HepG2 (cell line): ENCODE data around the gene NSFL1C. TPM values are rescaled to one million over a fixed set of nuclear protein-coding genes. Genes with fewer than 3 reads are reported as not detected.

Experiments used
- CREB1 ChIP-seq, 2 experiments: fragments of 450-650 bp in 1 of 2; IDR thresholded peaks; 2 replicates each; pipeline ENCODE4 v1.6.1; 2016 to 2017; ENCODE audit warnings: control low read depth in 1 of 2, mild to moderate bottlenecking in 1 of 2, missing compliant biosample characterization in 1 of 2, missing genetic modification characterization in 1 of 2
- FOXK1 ChIP-seq: sonication (generic); formaldehyde crosslinking; IDR thresholded peaks from 2 replicates; pipeline ENCODE4 v1.4.0; 2020; ENCODE audit warnings: low read depth, missing genetic modification reagents, borderline replicate concordance
- GATAD1 ChIP-seq: IDR thresholded peaks from 2 replicates; pipeline ENCODE4 v1.6.1; 2016; ENCODE audit warnings: missing genetic modification reagents, missing compliant biosample characterization
- HOXD1 ChIP-seq: sonication (generic); formaldehyde crosslinking; IDR thresholded peaks from 2 replicates; pipeline ENCODE4 v1.5.0; 2020; ENCODE audit warnings: missing genetic modification reagents
- IRF2 ChIP-seq: IDR thresholded peaks from 2 replicates; pipeline ENCODE4 v1.6.1; 2018; ENCODE audit warnings: missing genetic modification reagents, missing compliant biosample characterization
- KAT2B ChIP-seq: fragments of 150-350 bp; IDR thresholded peaks from 2 replicates; pipeline ENCODE4 v1.6.1; 2014; ENCODE audit warnings: low read depth, low read length, borderline replicate concordance
- KLF6 ChIP-seq: IDR thresholded peaks from 2 replicates; pipeline ENCODE4 v1.8.0; 2016; ENCODE audit warnings: missing biosample characterization, missing genetic modification reagents
- MBD4 ChIP-seq: IDR thresholded peaks from 2 replicates; pipeline ENCODE4 v1.6.1; 2012; ENCODE audit warnings: low read length, inconsistent platforms, borderline replicate concordance
- NFE2 ChIP-seq: sonication (generic); formaldehyde crosslinking; IDR thresholded peaks from 2 replicates; pipeline ENCODE4 v1.4.0; 2020; ENCODE audit warnings: missing genetic modification reagents
- NFKBIZ ChIP-seq: IDR thresholded peaks from 2 replicates; pipeline ENCODE4 v1.6.1; 2018; ENCODE audit warnings: missing genetic modification reagents, missing compliant biosample characterization
- POLR2G ChIP-seq: fragments of 200-400 bp; formaldehyde crosslinking; IDR thresholded peaks from 2 replicates; pipeline ENCODE4 v1.6.1; 2018; ENCODE audit warnings: mild to moderate bottlenecking, low read depth, low read length, moderate library complexity
- RELA ChIP-seq: sonication (generic); formaldehyde crosslinking; IDR thresholded peaks from 2 replicates; pipeline ENCODE4 v1.4.0; 2020; ENCODE audit warnings: missing genetic modification reagents
- REPIN1 ChIP-seq: sonication (generic); formaldehyde crosslinking; IDR thresholded peaks from 2 replicates; pipeline ENCODE4 v1.8.0; 2022; ENCODE audit warnings: missing genetic modification reagents, low read depth, mild to moderate bottlenecking, borderline replicate concordance
- REST ChIP-seq, 2 experiments: IDR thresholded peaks; 2 replicates each; pipeline ENCODE4 v1.6.1; 2011 to 2012; ENCODE audit warnings: low read length in 2 of 2, borderline replicate concordance in 1 of 2, low read depth in 1 of 2, mild to moderate bottlenecking in 1 of 2, moderate library complexity in 1 of 2
- RORA ChIP-seq: sonication (generic); formaldehyde crosslinking; IDR thresholded peaks from 2 replicates; pipeline ENCODE4 v1.5.0; 2020; ENCODE audit warnings: mild to moderate bottlenecking, missing genetic modification reagents, moderate library complexity
- THRA ChIP-seq: sonication (generic); formaldehyde crosslinking; IDR thresholded peaks from 2 replicates; pipeline ENCODE4 v1.4.0; 2020; ENCODE audit warnings: missing genetic modification reagents, borderline replicate concordance
- ZBTB7A ChIP-seq: sonication (generic); formaldehyde crosslinking; IDR thresholded peaks from 2 replicates; pipeline ENCODE4 v1.8.0; 2022; ENCODE audit warnings: mild to moderate bottlenecking, missing genetic modification reagents
- ZFP90 ChIP-seq: sonication (generic); formaldehyde crosslinking; IDR thresholded peaks from 2 replicates; pipeline ENCODE4 v1.8.0; 2022; ENCODE audit warnings: missing genetic modification reagents, mild to moderate bottlenecking, inconsistent platforms, borderline replicate concordance
- ZFX ChIP-seq: sonication (generic); formaldehyde crosslinking; IDR thresholded peaks from 2 replicates; pipeline ENCODE4 v1.4.0; 2020; ENCODE audit warnings: mild to moderate bottlenecking, low read depth, missing genetic modification reagents, moderate library complexity
- ZKSCAN1 ChIP-seq: fragments of 150-350 bp; IDR thresholded peaks from 2 replicates; pipeline ENCODE4 v1.6.1; 2014; ENCODE audit warnings: low read length
- ZMYM3 ChIP-seq: sonication (generic); formaldehyde crosslinking; IDR thresholded peaks from 2 replicates; pipeline ENCODE4 v1.5.1; 2020; ENCODE audit warnings: mild to moderate bottlenecking, missing genetic modification reagents
- ZNF326 ChIP-seq: sonication (generic); formaldehyde crosslinking; IDR thresholded peaks from 2 replicates; pipeline ENCODE4 v1.4.0; 2020; ENCODE audit warnings: missing genetic modification reagents, borderline replicate concordance
- ZNF382 ChIP-seq: sonication (generic); formaldehyde crosslinking; IDR thresholded peaks from 2 replicates; pipeline ENCODE4 v1.5.0; 2020; ENCODE audit warnings: missing genetic modification reagents, mild to moderate bottlenecking, borderline replicate concordance
- ZNF547 ChIP-seq: sonication (generic); formaldehyde crosslinking; IDR thresholded peaks from 2 replicates; pipeline ENCODE4 v1.5.1; 2020; ENCODE audit warnings: mild to moderate bottlenecking, missing genetic modification reagents
- ZNF614 ChIP-seq: IDR thresholded peaks from 2 replicates; pipeline ENCODE4 v1.6.1; 2018; ENCODE audit warnings: missing biosample characterization, missing genetic modification reagents, inconsistent platforms, borderline replicate concordance
- ZNF788 ChIP-seq: sonication (generic); formaldehyde crosslinking; IDR thresholded peaks from 2 replicates; pipeline ENCODE4 v1.5.0; 2020; ENCODE audit warnings: mild to moderate bottlenecking, missing genetic modification reagents, borderline replicate concordance
- polyA plus RNA-seq, 8 experiments: library from polyadenylated mRNA; depleted of rRNA in 3 of 8; stranded (reverse) in 7 of 8; unstranded in 1 of 8; fragments of >200 nt; fragmentation: Illumina TruSeq in 4 of 8; extraction: Trizol in 4 of 8; gene quantifications; 2 replicates each; pipeline versions ENCODE4 v1.2.1 to v1.2.3, GENCODE V29; 2011 to 2016; ENCODE audit warnings: low read depth in 4 of 8, missing spikeins in 1 of 8, mixed read lengths in 1 of 8; ENCODE audit not compliant: insufficient read depth in 1 of 8
- total RNA-seq, 5 experiments: library from RNA; depleted of rRNA; stranded (reverse); fragments of >200 nt; fragmentation: Illumina TruSeq; extraction: Trizol; gene quantifications; 2 replicates each; pipeline ENCODE4 v1.2.3, GENCODE V29; 2016; ENCODE audit warnings: low read depth in 1 of 5

NSFL1C gene
- total and polyA plus RNA-seq, 2 of the 13 experiments (the other 11 are each of a cell fraction or from before 2014, with no cell fraction given) = 22.9 to 62.7 TPM

- TF ChIP-seq GATAD1 (CRISPR knock-in tag) (peak; percentile 58; the same call in 1 of the 2 replicates), RELA (CRISPR knock-in tag) (peak; percentile 84; the same call in 1 of the 2 replicates), POLR2G (no peak), REST (IDR thresholded peaks at IDR 0.05; ENCODE audit: borderline replicate concordance in 1 of 2, low read depth in 1 of 2, low read length in 2 of 2) (no peak), ZNF326 (no peak), KLF6 (CRISPR knock-in tag) (0 out of 2 replicates have a peak, but pooled peaks have one; percentile 21), ZFX (CRISPR knock-in tag) (no peak), ZNF382 (no peak), CREB1 (IDR thresholded peaks at IDR 0.05) (peak; percentile 67), CREB1 (CRISPR knock-in tag; IDR thresholded peaks at IDR 0.05) (no peak), ZFP90 (CRISPR knock-in tag) (peak; percentile 19; the same call in 1 of the 2 replicates), KAT2B (0 out of 2 replicates have a peak, but pooled peaks have one; percentile 3), REPIN1 (CRISPR knock-in tag) (peak; percentile 72; the same call in 1 of the 2 replicates), ZBTB7A (CRISPR knock-in tag) (no peak), RORA (no peak), IRF2 (CRISPR knock-in tag) (peak; percentile 85), HOXD1 (CRISPR knock-in tag) (no peak), NFKBIZ (CRISPR knock-in tag) (0 out of 2 replicates have a peak, but pooled peaks have one; percentile 47), FOXK1 (peak; percentile 60; the same call in 1 of the 2 replicates), ZMYM3 (CRISPR knock-in tag) (no peak), NFE2 (CRISPR knock-in tag) (no peak), MBD4 (no peak), ZNF547 (CRISPR knock-in tag) (no peak), THRA (peak; percentile 61; the same call in 1 of the 2 replicates), ZNF788 (CRISPR knock-in tag) (peak; percentile 20; the same call in 1 of the 2 replicates), ZNF614 (CRISPR knock-in tag) (peak; percentile 88), ZKSCAN1 (peak; percentile 53; the same call in 1 of the 2 replicates)
Measured at GRCh38 chr20:1503564-1504227, 37.0 kb upstream of the NSFL1C start (continued).
